ENCODE measurements around the gene ARHGAP15. TPM values are rescaled to one million over a fixed set of nuclear protein-coding genes. Genes with fewer than 3 reads are reported as not detected.

Gene ARHGAP15
- total RNA-seq, 4 donors from 2014 or later: 3.4 to 9.3 (median 6.4) TPM

GRCh38 chr2:143787674-143788073, 658.5 kb downstream of the ARHGAP15 start:
- Histone ChIP-seq H3K9me3 (no peaks in the 10 kb centered on the region), H3K4me3 (no peak overlapping the region), H3K27ac (no peak overlapping the region), H3K27me3 (no peaks in the 10 kb centered on the region), H3K4me1 (no peaks in the 10 kb centered on the region), H3K36me3 (no peaks in the 10 kb centered on the region)
- WGBS, 2 donors (ENCODE audit: low coverage in 1 of 2): 93 to 100% methylated on average over 2 of the region's 2 CpGs
- ATAC-seq: no peak
- no peak for TF ChIP-seq POLR2AphosphoS5 (IDR thresholded peaks at IDR 0.05)
- TF ChIP-seq EP300 (IDR thresholded peaks at IDR 0.05): no peak
- TF ChIP-seq CTCF (IDR thresholded peaks at IDR 0.05): no peak

- H3K4me1 ChIP-seq: no peaks in the 10 kb centered on the region
- WGBS, 2 donors (ENCODE audit: low coverage in 1 of 2): 81 to 100% methylated on average over 2 to 4 of the region's 4 CpGs
- no peak for TF ChIP-seq EP300 (IDR thresholded peaks at IDR 0.05)
- no peak for TF ChIP-seq POLR2AphosphoS5 (IDR thresholded peaks at IDR 0.05)
- no peak for TF ChIP-seq CTCF (IDR thresholded peaks at IDR 0.05)
- TF ChIP-seq POLR2A (IDR thresholded peaks at IDR 0.05): no peak
These were observed 663.4 kb downstream of the ARHGAP15 start for GRCh38 chr2:143792602-143793001.

GRCh38 chr2:143793381-143793780, 664.2 kb downstream of the ARHGAP15 start:
- Histone ChIP-seq H3K4me1 (no peaks in the 10 kb centered on the region), H3K4me3 (no peak overlapping the region), H3K27me3 (no peaks in the 10 kb centered on the region), H3K36me3 (no peaks in the 10 kb centered on the region), H3K9me3 (no peaks in the 10 kb centered on the region), H3K27ac (no peak overlapping the region)
- TF ChIP-seq CTCF (IDR thresholded peaks at IDR 0.05) (no peak), EP300 (IDR thresholded peaks at IDR 0.05) (no peak), POLR2A (IDR thresholded peaks at IDR 0.05) (no peak), POLR2AphosphoS5 (IDR thresholded peaks at IDR 0.05) (no peak)
- 69 to 78% methylated on average over 2 to 3 of the region's 3 CpGs for WGBS, 2 donors (ENCODE audit: low coverage in 1 of 2)
- ATAC-seq: no peak

More at GRCh38 chr2:143792602-143793001, 663.4 kb downstream of the ARHGAP15 start:
- Histone ChIP-seq H3K27ac (no peak overlapping the region), H3K4me3 (no peak overlapping the region), H3K27me3 (no peaks in the 10 kb centered on the region), H3K36me3 (no peaks in the 10 kb centered on the region), H3K9me3 (no peaks in the 10 kb centered on the region)
- no peak for ATAC-seq

GRCh38 chr2:143796051-143796450, 666.8 kb downstream of the ARHGAP15 start:
- WGBS, 2 donors (ENCODE audit: low coverage in 1 of 2): 90 to 91% methylated on average over 1 of the region's 1 CpG
- no peak for ATAC-seq

GRCh38 chr2:143801561-143801960, 672.3 kb downstream of the ARHGAP15 start:
- Histone ChIP-seq H3K4me1 (peaks cover 0 to 10% (median 0%) of the 10 kb centered on the region in 3 donors), H3K27ac (no peak overlapping the region), H3K9me3 (no peaks in the 10 kb centered on the region), H3K27me3 (no peaks in the 10 kb centered on the region), H3K4me3 (no peak overlapping the region), H3K36me3 (no peaks in the 10 kb centered on the region)
- no peak for ATAC-seq
- TF ChIP-seq POLR2AphosphoS5 (IDR thresholded peaks at IDR 0.05): no peak
- no peak for TF ChIP-seq POLR2A (IDR thresholded peaks at IDR 0.05)
- TF ChIP-seq EP300 (IDR thresholded peaks at IDR 0.05): no peak
- no peak for TF ChIP-seq CTCF (IDR thresholded peaks at IDR 0.05)
- 91 to 100% methylated on average over 1 of the region's 1 CpG for WGBS, 2 donors (ENCODE audit: low coverage in 1 of 2)

More at GRCh38 chr2:143796051-143796450, 666.8 kb downstream of the ARHGAP15 start:
- TF ChIP-seq EP300 (IDR thresholded peaks at IDR 0.05) (no peak), POLR2AphosphoS5 (IDR thresholded peaks at IDR 0.05) (no peak)
- Histone ChIP-seq H3K27ac (no peak overlapping the region), H3K36me3 (no peaks in the 10 kb centered on the region), H3K27me3 (no peaks in the 10 kb centered on the region), H3K4me3 (no peak overlapping the region), H3K9me3 (no peaks in the 10 kb centered on the region), H3K4me1 (no peaks in the 10 kb centered on the region)

Data from gastroesophageal sphincter (tissue), 4 donors.